SK-N-SH (cell line): ENCODE measurements around the gene PTPN2.

Source experiments
- EZH2phosphoT487 ChIP-seq: fragments of 200-600 bp; sonication (generic); IDR thresholded peaks from 2 replicates; pipeline ENCODE4 v1.6.1; 2017; ENCODE audit warnings: low read depth, mixed run types, mild to moderate bottlenecking, antibody characterized with exemption, moderate library complexity, borderline replicate concordance
- TF ChIP-seq, protein P1 (sequence below): fragments of 200-600 bp; sonication (generic); IDR thresholded peaks from 2 replicates; pipeline ENCODE4 v1.6.1; 2017; ENCODE audit warnings: antibody characterized with exemption, mild to moderate bottlenecking, moderate library complexity
- TF ChIP-seq, protein P2 (sequence below): fragments of 150-350 bp; IDR thresholded peaks from 2 replicates; pipeline ENCODE4 v1.6.1; 2017; ENCODE audit warnings: antibody characterized with exemption, low read length, low read depth, borderline replicate concordance
- TF ChIP-seq, protein P3 (sequence below): IDR thresholded peaks from 2 replicates; pipeline ENCODE4 v1.4.0; 2012; ENCODE audit warnings: low read depth, borderline replicate concordance

DNA sequence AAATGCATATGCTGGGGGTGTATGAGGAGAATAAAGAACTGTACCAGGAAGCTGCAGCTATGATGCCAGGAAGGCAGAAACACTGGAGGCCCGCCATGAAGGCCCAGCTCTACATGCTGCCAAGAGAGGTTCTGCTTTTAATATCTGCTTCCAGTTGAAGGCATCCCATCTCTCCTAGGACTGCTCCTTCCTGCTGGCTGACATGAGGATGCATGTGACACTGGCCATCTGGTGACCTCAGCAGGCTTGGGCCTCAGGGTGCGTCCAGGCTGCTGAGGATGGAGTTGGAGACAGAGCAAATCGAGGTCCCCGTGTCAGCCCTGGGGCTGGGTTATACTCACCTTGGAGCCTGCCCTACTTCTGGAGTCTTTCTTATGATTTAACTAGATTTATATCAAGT, 132.1 kb downstream of the PTPN2 start:
- TF ChIP-seq EZH2phosphoT487, result no peak
- TF ChIP-seq, protein P1, sequence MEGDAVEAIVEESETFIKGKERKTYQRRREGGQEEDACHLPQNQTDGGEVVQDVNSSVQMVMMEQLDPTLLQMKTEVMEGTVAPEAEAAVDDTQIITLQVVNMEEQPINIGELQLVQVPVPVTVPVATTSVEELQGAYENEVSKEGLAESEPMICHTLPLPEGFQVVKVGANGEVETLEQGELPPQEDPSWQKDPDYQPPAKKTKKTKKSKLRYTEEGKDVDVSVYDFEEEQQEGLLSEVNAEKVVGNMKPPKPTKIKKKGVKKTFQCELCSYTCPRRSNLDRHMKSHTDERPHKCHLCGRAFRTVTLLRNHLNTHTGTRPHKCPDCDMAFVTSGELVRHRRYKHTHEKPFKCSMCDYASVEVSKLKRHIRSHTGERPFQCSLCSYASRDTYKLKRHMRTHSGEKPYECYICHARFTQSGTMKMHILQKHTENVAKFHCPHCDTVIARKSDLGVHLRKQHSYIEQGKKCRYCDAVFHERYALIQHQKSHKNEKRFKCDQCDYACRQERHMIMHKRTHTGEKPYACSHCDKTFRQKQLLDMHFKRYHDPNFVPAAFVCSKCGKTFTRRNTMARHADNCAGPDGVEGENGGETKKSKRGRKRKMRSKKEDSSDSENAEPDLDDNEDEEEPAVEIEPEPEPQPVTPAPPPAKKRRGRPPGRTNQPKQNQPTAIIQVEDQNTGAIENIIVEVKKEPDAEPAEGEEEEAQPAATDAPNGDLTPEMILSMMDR, result no peak
- TF ChIP-seq, protein P2, sequence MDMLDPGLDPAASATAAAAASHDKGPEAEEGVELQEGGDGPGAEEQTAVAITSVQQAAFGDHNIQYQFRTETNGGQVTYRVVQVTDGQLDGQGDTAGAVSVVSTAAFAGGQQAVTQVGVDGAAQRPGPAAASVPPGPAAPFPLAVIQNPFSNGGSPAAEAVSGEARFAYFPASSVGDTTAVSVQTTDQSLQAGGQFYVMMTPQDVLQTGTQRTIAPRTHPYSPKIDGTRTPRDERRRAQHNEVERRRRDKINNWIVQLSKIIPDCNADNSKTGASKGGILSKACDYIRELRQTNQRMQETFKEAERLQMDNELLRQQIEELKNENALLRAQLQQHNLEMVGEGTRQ, result no peak
- TF ChIP-seq, protein P3, sequence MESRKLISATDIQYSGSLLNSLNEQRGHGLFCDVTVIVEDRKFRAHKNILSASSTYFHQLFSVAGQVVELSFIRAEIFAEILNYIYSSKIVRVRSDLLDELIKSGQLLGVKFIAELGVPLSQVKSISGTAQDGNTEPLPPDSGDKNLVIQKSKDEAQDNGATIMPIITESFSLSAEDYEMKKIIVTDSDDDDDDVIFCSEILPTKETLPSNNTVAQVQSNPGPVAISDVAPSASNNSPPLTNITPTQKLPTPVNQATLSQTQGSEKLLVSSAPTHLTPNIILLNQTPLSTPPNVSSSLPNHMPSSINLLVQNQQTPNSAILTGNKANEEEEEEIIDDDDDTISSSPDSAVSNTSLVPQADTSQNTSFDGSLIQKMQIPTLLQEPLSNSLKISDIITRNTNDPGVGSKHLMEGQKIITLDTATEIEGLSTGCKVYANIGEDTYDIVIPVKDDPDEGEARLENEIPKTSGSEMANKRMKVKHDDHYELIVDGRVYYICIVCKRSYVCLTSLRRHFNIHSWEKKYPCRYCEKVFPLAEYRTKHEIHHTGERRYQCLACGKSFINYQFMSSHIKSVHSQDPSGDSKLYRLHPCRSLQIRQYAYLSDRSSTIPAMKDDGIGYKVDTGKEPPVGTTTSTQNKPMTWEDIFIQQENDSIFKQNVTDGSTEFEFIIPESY, result no peak
